Hepatic stellate cell (primary cell): ENCODE data around the gene ORAI1.
"Not testable (repeated sequence)": the region's sequence is repeated elsewhere in the genome, so short reads cannot be mapped to it uniquely, and the experiment has no call there.

Experiments
- DNase-seq: peaks from one replicate; pipeline ENCODE4 v3.0.0; 2011; ENCODE audit warnings: low spot score

Gene ORAI1

GRCh38 chr12:121603581-121603980 lies 22.7 kb upstream of the ORAI1 start:
- no peak for DNase-seq

- no peak for DNase-seq
These were observed 18.0 kb upstream of the ORAI1 start for GRCh38 chr12:121608301-121608700.

GRCh38 chr12:121610239-121611149 lies 15.8 kb upstream of the ORAI1 start:
- peak; percentile 61 for DNase-seq

GRCh38 chr12:121611306-121611705 lies 15.0 kb upstream of the ORAI1 start:
- DNase-seq = no peak

GRCh38 chr12:121613462-121613861 lies 12.9 kb upstream of the ORAI1 start:
- no peak for DNase-seq

GRCh38 chr12:121614872-121615467 lies 11.4 kb upstream of the ORAI1 start:
- DNase-seq = no peak

GRCh38 chr12:121618659-121619233 lies 7.6 kb upstream of the ORAI1 start:
- DNase-seq = no peak

- DNase-seq = no peak
These were observed 5.9 kb upstream of the ORAI1 start for GRCh38 chr12:121620333-121620891.

GRCh38 chr12:121626853-121627640 lies 717 bp downstream of the ORAI1 start:
- peak; percentile 83 for DNase-seq

- no peak for DNase-seq
These were observed 1.7 kb downstream of the ORAI1 start for GRCh38 chr12:121628037-121628436.

- DNase-seq = no peak
These were observed 2.2 kb downstream of the ORAI1 start for GRCh38 chr12:121628536-121628935.

GRCh38 chr12:121630791-121631355 lies 4.5 kb downstream of the ORAI1 start:
- no peak for DNase-seq

- peak; percentile 72 for DNase-seq
These were observed 6.0 kb downstream of the ORAI1 start for GRCh38 chr12:121632069-121632970.

GRCh38 chr12:121633833-121634196 lies 7.5 kb downstream of the ORAI1 start:
- DNase-seq = not testable (repeated sequence)

- no peak for DNase-seq
These were observed 8.5 kb downstream of the ORAI1 start for GRCh38 chr12:121634836-121635235.

- no peak for DNase-seq
These were observed 11.0 kb downstream of the ORAI1 start for GRCh38 chr12:121637231-121637914.

- no peak for DNase-seq
These were observed 12.2 kb downstream of the ORAI1 start for GRCh38 chr12:121638298-121639202.

- DNase-seq = no peak
These were observed 15.0 kb downstream of the ORAI1 start for GRCh38 chr12:121641343-121641630.

GRCh38 chr12:121648458-121649028 lies 22.2 kb downstream of the ORAI1 start:
- no peak for DNase-seq
